GM19328 (cell line): ENCODE data around the gene CALCOCO2.
"Not testable (repeated sequence)": the region's sequence is repeated elsewhere in the genome, so short reads cannot be mapped to it uniquely, and the experiment has no call there.

ENCODE experiments used
- ATAC-seq: cut with Tn5 transposase; IDR thresholded peaks from one replicate; pipeline ENCODE4 v1.9.1; 2021; ENCODE audit warnings: mild to moderate bottlenecking, moderate library complexity; ENCODE audit not compliant: unreplicated experiment

Gene CALCOCO2

DNA sequence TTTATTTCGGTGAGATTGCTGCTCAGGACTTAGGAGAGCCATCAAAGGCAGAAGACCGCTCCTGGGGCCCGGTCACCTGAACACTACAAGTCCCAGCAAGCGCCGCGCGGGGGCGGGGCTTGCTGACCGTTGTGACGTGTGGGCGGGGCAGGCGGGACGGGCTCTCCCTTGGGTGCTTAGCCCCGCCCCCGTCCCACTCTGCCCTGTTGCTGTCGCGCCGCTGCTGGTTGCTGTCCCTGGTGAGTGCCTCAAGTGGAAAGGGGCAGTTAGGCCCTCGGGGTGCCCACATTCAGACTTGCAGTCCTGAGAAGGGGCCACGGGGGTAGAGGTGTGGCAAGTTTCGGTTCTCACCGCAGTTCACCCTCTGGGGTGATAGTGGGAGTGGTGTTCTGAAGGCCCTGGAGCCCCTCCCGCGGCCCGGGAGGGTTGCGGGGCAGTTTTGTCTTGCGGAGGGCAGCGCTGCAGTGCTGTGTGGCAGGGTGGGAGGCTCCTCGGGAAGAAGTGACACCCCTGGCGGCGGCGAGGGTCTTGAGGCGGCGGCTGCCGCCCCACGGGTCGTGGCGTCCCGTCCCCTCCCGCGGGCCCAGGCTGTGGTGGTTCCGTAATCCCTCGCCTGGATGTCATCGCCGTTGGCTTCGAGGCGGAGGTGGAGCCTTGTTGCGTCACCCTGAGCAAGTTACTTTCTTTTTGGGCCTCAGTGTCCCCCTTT lies at the start of gene CALCOCO2:
TSS of gene CALCOCO2 (plus strand) at position 196 of the 709 bp plus-strand sequence. CDS start 10,673 bp downstream, outside the sequence.
- peak; percentile 89 for ATAC-seq

GRCh38 chr17:48787828-48788227 lies 43.0 kb upstream of the CALCOCO2 start:
- no peak for ATAC-seq

DNA sequence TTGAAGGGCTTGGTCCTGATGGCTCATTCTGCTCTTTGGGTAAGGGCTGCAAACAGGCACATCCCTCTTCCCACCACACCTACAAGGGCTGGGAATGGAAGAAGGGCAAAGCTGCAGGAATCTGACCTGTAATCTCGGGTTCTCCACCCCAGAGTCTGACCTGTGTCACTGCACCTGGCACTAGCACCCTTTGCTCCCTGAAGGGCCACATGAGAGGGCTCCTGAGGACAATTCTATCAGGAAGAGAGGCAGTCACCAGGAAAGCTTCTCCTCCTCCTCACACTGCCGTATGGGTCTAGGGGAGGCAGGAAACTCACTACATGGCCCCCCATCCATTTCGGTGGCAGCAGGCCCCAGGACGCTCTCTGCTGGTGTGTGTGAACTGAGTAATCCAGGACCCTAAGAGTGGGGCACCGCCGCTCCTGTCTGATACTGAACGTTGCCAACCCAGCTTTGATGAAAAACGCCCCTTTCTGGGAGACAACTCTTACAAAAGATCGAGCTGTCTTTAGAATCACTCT lies 40.2 kb upstream of the CALCOCO2 start:
- ATAC-seq: no peak

DNA sequence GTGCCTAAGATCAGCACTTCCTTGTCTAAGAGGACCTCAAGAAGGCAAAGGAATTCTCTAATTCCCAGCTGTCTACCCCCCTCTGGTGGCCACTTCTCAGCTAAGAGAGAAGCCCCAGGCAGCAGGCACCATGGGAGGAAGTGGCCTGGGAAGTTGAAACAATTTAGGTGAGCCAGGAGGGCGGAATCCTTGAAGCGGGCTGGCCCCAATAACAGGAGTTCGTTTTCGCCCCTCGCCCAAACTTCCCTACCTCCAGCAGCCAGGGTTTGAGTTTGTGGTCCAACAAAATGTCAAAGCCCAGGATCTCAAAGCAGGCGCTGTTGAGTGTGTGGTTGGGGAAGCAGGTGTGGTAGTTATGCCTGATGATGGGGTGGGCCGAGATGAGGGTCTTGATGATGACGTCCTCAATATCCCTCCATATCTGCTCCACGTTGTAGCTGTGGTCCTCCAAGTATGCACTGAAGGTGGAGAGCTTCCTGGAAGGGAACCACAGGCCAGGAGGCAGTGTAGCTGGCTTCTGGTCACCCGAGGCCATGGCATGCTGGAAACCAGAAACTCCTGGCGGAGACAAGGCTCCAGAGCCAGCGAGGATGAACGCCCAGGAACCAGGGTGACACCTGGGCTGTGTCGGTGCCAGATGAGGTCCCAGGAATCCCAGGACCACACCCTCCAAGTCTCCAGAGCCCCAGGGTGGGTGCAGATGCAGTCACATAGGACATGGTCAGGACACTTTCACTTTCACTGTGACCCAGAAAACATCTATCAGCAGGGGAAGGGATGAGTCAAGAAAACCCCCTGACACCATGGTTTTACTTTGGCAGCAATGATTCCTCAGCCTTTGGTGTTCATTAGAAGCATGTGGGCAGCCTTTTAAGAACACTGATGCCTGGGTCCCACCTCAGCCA lies 39.5 kb upstream of the CALCOCO2 start:
- no peak for ATAC-seq

DNA sequence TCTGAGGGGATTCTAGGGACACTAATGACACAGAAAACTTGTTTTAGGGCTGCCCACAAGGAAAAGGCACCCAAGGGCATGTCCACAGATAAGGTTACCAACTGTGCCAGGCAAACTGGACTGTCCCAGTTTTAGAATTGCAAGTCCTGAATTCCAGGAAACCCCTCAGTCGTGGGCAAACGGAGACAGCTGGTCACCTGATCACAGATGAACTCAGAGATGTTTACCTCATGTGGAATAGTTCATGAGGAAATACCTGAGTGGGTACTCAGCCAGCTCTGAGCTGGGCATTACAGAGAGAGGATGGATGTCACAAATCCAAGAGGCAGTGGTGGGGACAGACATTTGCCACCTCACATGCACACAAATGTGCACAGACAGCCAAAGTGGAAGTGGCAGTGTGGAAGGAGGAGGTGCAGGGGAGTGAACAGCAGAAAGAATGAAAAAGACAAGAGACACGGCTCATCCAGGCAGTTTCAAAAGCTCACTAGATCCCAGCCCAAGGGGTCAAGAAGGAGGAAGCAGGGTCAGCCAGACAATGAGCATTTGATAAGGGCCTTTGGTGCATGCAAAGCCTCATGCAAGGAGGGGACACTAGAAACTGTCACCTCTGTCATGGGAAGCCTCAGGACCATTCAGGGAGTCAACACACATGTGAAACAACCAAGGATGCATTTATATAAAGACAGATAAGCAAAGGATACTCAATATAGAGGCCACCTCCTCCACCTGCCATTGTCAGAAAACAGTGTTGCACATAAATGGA lies 38.6 kb upstream of the CALCOCO2 start:
- no peak for ATAC-seq

- ATAC-seq: no peak
These were observed 35.2 kb upstream of the CALCOCO2 start for GRCh38 chr17:48795444-48796162.

GRCh38 chr17:48796163-48796522 lies 34.7 kb upstream of the CALCOCO2 start:
- not testable (repeated sequence) for ATAC-seq

DNA sequence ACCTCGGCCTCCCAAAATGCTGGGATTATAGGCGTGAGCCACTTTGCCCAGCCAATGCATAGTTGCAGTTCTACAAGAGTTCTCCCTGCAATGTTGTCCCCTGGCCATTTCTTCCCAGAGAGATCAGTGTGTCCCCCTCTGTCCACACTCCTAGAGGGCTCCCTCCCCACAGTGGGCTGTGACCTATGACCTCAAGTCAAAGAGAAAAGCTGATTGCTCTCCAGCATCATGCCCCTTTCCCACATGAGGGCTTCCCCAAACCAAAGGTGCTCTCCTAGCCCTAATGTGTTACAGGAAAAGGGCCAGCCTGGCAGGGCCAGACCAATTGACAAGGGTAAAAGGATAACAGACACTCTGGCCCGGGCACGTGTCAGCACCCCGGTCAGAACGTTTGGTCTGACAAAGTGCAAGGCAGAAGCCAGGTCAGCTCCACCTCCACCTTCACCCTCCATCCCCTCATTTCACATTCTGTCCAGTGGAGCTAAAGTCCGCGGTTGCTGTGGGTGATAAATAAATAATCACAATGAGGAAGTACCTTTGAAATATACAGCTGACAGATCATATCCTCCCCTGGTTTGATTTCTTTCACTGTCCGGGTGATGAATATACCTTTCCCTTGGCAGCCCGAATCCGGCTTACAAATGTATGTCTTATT lies 31.6 kb upstream of the CALCOCO2 start:
- no peak for ATAC-seq

DNA sequence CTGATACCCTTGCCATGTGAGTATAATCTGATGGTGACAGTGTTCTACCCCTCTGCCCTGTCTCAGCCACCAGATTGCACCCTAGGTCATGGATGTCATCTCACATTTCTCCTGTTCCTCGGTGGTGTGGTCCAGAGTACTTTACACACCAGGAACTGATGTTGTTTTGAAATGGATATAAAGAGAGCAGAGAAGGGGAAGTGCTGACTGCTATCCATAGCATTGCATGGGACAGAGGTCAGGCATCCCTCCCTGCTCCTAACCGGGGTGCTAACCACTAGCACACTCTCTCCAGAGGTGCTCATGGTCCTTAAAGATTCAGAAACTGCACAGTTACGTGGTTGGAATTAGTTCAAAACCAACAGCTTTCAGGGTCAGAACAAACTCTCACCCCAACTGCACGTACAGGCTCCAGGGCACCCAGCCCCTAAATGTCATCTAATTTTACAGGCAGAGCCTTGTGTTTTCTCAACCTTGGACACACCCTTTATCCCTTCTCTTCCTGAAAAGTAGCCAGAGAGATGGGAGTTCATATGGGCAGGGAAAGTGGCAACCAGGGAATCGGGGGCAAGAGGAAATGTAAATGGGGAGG lies 30.1 kb upstream of the CALCOCO2 start:
- no peak for ATAC-seq

DNA sequence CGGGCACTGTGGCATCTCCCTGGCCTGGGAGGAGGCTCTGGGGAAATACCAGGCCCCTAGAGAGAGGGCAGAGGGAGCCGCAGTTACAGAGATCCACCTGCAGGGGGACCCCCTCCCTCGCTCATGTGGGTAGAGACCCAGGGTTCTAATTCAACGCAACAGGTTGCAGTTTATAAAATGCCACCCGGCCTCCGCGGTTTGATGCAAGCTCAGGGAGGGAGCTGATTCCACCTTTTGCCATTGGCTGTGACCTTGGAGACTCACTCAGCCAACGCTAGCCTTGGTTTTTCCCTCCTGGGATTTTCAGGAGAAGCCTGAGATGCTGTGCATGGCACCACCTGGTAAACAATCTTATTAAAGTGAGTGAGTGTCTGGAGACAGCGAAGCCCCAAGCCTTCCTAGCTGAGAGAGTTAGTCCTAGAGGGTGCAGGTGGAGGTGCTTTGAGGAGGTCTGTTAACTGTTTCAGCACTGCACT lies 25.9 kb upstream of the CALCOCO2 start:
- ATAC-seq: no peak

DNA sequence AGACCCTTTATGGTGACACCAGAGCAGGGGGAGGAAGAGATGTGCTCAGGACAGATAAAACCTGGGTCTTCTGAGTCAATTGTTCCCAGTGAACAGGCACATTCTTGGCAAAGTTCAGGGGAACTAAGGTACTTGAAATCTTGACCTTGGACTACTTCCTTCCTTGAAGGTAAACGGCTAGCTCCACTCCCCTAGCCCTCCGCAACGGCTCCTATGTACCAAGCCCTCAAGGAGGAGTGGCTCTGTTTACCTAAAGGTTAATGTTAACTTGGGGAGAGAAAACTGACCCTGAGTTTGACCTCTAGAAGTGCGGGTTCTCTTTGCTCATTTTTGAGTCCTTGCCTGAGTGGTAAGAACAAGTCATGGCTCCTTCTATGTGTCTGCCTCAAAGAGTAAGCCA lies 21.7 kb upstream of the CALCOCO2 start:
- ATAC-seq: no peak

DNA sequence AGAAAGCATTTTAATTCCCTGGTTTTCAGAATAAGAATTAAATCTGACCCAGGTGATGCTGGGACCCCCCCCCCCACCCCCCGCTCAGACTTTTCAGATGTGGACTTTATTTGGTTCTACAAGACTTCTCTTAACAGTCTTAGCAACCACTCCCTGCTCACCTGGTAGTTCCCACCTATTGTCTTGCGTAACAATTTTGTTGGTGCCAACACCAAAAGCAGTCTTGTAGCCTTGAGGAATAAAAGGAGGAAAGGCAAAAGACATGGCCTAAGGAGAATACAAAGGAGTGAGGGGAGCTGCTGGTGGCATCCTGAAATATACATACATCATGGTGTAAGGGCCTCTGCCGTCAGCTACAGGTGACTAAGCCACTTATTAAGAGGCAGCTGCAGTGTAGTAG lies 18.8 kb upstream of the CALCOCO2 start:
- no peak for ATAC-seq

DNA sequence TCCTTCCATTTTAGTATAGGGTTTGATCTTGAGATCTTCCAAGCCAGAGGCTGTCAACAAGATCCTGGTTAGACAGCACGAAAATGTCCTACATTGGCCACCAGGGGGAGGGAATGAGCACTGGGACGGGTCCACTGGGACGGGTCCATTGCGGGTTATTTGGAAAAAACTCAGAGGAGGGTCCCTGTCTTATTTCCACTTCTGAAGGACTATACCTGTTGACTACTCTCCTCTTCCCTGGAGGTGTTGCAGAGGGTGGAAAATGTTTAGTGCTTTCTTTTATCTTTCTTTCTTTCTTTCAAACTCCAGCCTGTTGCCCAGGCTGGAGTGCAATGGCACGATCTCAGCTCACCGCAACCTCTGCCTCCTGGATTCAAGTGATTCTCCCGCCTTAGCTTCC lies 16.3 kb upstream of the CALCOCO2 start:
- ATAC-seq: no peak

DNA sequence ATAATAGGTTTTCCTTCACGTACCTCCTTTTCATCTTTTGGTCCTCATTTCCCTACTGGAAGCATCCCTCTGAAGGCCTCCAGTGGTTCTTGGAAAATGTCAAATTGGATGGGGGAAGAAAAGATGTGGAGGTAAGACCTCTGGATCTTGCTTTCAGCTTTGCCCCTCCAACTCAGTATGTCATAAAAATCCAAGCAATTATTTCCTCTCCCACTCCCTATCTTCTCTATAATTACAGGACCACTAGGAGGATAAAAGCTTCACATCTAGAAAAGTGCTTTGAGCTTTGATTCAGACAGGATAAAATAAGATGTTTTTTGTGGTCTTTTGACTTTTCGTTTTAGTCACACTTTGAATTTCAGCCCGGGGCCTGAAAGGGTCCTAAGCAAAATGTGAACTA lies 15.5 kb upstream of the CALCOCO2 start:
- ATAC-seq: no peak

DNA sequence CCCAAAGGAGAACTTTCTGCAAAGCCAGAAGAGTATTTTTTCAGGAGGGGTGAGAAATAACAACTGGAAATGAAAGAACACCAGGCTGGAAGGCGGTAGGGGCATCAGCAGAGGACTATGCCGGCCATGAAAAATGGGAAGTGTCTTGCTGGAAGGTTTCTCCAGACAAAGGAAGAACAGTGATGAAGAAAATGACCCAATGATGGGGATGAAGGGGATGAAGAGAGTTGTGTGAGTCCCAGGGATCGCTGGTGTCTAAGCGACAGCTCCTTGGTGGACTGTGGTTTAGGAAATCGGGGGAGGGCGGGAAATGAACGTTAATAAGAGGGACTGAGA lies 14.4 kb upstream of the CALCOCO2 start:
- ATAC-seq: no peak

DNA sequence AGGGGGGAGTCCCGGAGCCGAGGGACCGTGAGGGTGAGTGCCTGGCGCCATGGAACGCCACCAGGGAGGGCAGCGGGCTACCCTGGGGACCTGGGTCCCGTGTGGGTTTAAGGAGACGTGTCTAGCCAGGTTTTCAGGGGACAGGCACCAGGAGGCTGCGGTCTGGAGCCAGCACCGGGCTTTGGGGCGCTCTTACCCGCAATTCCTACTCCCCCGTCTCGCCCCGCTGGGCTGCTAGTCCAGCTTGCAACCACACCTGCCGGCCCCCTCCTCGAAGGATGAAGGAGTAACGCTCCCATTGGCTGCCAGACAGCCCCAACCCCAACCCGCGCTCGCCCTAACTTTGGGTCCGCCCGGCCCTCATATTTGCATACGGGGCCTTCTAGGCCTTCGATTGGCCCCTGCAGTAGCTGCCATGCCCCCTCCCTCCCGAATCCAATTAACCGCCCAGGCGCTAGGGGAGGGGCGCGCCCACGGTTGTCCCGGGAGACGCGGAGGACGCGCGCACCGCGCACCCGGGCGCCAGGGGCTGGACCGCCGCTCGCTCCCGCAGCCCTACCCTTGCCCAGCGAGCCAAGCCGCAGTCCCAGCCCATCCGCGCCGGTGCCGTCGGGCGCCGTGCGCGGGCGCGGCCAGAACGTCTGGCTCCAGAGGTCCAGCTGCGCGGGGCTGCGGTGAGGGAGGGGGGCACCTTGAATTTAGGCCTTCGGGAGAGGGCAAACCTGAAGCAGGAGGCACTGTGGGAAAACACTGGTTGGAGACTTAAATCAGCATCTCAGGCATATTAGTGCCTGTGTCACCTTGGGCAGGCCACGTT lies 13.9 kb upstream of the CALCOCO2 start, which contains the start of gene TTLL6:
TSS of gene TTLL6 (minus strand) at position 456 of the 817 bp plus-strand sequence. CDS start at position 299, 157 bp downstream.
- ATAC-seq: peak; percentile 77

DNA sequence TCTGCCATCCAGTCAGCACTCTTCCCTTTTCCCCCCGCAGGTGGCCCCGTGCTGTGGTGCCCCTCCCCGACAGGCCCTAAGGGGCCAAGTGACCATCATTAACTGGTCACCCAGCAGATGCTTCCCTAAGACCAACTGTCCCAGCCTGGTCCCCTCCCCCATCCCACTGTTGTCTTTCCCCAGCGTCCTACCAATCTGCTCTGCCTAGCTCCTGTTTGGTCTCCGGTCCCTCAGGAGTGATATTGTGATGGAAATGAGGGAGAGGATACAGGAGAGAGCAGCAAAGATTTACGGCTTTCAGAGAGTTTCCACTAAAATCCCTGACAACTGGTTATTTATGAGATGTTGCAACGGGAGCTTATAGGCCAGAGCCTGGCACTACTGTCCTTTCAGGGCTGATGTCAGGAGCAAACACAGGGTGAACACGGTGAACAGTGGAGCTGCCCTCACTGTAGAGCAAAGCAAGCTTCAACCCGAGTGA lies 12.4 kb upstream of the CALCOCO2 start:
- no peak for ATAC-seq

- ATAC-seq: no peak
These were observed 11.4 kb upstream of the CALCOCO2 start for GRCh38 chr17:48819466-48819865.
